NCI-H2171 treated with DMSO at 0.1 percent for 48 hours (cell line): ENCODE measurements around the gene HPSE.
"Not testable (repeated sequence)": the region's sequence is repeated elsewhere in the genome, so short reads cannot be mapped to it uniquely, and the experiment has no call there.

Source experiments
- DNase-seq: peaks from one replicate; lab custom pipeline; 2025; lab: John Stamatoyannopoulos, UW

HPSE gene

GRCh38 chr4:83331956-83332355 is 2.7 kb downstream of the HPSE start:
- DNase-seq = peak; percentile 54

GRCh38 chr4:83329521-83330110 is 5.0 kb downstream of the HPSE start:
- peak; percentile 28 for DNase-seq

- no peak for DNase-seq
Observed at GRCh38 chr4:83328521-83329187, 6.0 kb downstream of the HPSE start.

GRCh38 chr4:83326546-83326945 is 8.1 kb downstream of the HPSE start:
- no peak for DNase-seq

- DNase-seq = not testable (repeated sequence)
Observed at GRCh38 chr4:83325306-83325705, 9.3 kb downstream of the HPSE start.

GRCh38 chr4:83323136-83323535 is 11.5 kb downstream of the HPSE start:
- DNase-seq = no peak

GRCh38 chr4:83320548-83320947 is 14.1 kb downstream of the HPSE start:
- no peak for DNase-seq

GRCh38 chr4:83318666-83319065 is 16.0 kb downstream of the HPSE start:
- no peak for DNase-seq

- DNase-seq = no peak
Observed at GRCh38 chr4:83317671-83318070, 17.0 kb downstream of the HPSE start.

- no peak for DNase-seq
Observed at GRCh38 chr4:83316459-83317165, 18.0 kb downstream of the HPSE start.

GRCh38 chr4:83315341-83315870 is 19.2 kb downstream of the HPSE start:
- DNase-seq = no peak

- no peak for DNase-seq
Observed at GRCh38 chr4:83308672-83309071, 26.0 kb downstream of the HPSE start.

- DNase-seq = no peak
Observed at GRCh38 chr4:83307920-83308319, 26.7 kb downstream of the HPSE start.

GRCh38 chr4:83305187-83305586 is 29.5 kb downstream of the HPSE start:
- no peak for DNase-seq

- no peak for DNase-seq
Observed at GRCh38 chr4:83297548-83298260, 36.9 kb downstream of the HPSE start.

GRCh38 chr4:83293305-83294046 is 41.2 kb downstream of the HPSE start:
- DNase-seq = no peak

- not testable (repeated sequence) for DNase-seq
Observed at GRCh38 chr4:83290059-83290774, 44.4 kb downstream of the HPSE start.

- not testable (repeated sequence) for DNase-seq
Observed at GRCh38 chr4:83288381-83288780, 46.3 kb downstream of the HPSE start.

GRCh38 chr4:83285055-83285407 is 49.6 kb downstream of the HPSE start:
- DNase-seq = no peak

- DNase-seq = peak; percentile 72
Observed at GRCh38 chr4:83284193-83285054, 50.2 kb downstream of the HPSE start, which contains the start of gene COQ2. TSS of gene COQ2 (minus strand) at chr4:83284798. CDS start at chr4:83284764, 34 bp downstream.
